ENCODE results near the gene BORCS6.

The BORCS6 gene

GRCh38 chr17:8153525-8153956 lies 36.4 kb downstream of the BORCS6 start:
- peak; percentile 58 for DNase-seq

GRCh38 chr17:8153031-8153451 lies 36.9 kb downstream of the BORCS6 start:
- DNase-seq = peak; percentile 19

GRCh38 chr17:8152112-8152775 lies 37.7 kb downstream of the BORCS6 start, which contains the start of gene PER1:
PER1 (minus strand) TSS chr17:8152404; CDS start chr17:8150706, 1,698 bp downstream.
- peak; percentile 94 for DNase-seq

GRCh38 chr17:8151641-8152111 lies 38.3 kb downstream of the BORCS6 start:
- peak; percentile 56 for DNase-seq

DNA sequence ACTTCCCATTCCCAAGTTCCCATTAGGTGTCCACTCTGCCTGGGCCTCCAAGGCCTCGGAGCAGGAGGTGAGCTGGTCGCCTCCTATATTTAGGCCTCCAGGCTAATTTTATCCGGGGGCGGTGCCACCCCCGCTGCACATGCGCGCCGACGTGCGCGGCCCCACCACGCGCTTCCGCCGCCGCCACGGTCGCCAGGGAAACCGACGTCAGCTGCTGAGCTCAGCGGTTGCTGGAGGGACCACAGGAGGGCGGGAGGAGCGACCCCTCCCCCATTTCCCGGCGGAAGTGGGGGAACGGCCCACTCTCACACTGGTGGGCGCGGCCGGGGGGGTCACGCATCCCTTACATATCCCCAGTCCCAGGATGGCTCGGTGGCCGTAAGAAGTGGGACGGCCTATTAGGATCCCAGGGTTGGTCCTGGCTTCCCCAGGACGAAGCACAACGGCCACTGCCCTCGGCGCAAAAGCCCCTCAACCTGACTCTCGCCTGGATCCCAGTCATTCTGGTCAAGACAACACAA lies 38.8 kb downstream of the BORCS6 start:
- peak; percentile 94 for DNase-seq

GRCh38 chr17:8150194-8151119 lies 39.5 kb downstream of the BORCS6 start:
- peak; percentile 20 for DNase-seq

GRCh38 chr17:8149419-8150193 lies 40.4 kb downstream of the BORCS6 start:
- peak; percentile 7 for DNase-seq

DNA sequence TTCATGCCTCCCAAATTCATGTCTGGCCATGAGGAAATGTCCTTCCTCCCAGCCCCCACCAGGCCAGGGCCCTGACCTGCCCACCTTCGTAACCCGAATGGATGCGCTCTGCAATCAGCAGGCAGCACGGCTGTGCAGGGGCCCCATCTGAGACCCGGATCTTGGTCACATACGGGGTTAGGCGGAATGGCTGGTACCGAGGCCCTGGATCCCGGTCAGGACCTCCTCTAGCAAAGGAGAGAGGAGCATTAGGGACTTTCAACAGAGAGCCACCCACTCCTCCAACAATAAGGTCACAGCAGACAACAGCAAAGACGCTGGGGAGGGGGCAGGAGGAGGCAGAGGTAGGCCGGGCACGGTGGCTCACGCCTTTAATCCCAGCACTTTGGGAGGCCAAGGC lies 41.4 kb downstream of the BORCS6 start:
- DNase-seq = no peak

- DNase-seq = peak; percentile 12
These were observed 42.1 kb downstream of the BORCS6 start for GRCh38 chr17:8147805-8148404.

GRCh38 chr17:8147141-8147804 lies 42.7 kb downstream of the BORCS6 start:
- peak; percentile 5 for DNase-seq

GRCh38 chr17:8146381-8147140 lies 43.4 kb downstream of the BORCS6 start:
- DNase-seq = peak; percentile 8

DNA sequence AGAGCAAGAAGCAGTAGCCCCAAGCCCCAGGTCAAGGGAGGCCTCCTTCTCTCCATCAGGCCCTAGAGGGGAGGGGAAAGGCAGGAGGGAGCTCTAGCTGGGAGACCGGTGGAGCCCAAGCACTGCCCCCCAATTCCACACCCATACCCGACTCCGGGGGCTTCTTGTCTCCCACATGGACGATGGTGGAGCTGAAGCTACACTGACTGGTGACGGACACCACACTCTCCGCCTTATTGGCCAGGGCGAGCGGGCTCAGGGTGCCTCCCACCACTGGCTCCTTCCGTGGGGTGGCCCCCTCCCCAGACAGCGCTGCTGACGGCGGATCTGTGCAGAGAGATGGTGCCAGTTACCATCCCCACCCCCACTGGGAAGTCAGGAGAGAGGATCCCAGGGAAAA lies 44.2 kb downstream of the BORCS6 start:
- no peak for DNase-seq

- peak; percentile 19 for DNase-seq
These were observed 45.4 kb downstream of the BORCS6 start for GRCh38 chr17:8144401-8145231.

GRCh38 chr17:8143581-8144400 lies 46.2 kb downstream of the BORCS6 start:
- DNase-seq = peak; percentile 29

- DNase-seq = peak; percentile 28
These were observed 46.9 kb downstream of the BORCS6 start for GRCh38 chr17:8142887-8143580.

GRCh38 chr17:8142158-8142886 lies 47.7 kb downstream of the BORCS6 start:
- DNase-seq = peak; percentile 28

GRCh38 chr17:8141741-8142140 lies 48.2 kb downstream of the BORCS6 start:
- DNase-seq = no peak

DNA sequence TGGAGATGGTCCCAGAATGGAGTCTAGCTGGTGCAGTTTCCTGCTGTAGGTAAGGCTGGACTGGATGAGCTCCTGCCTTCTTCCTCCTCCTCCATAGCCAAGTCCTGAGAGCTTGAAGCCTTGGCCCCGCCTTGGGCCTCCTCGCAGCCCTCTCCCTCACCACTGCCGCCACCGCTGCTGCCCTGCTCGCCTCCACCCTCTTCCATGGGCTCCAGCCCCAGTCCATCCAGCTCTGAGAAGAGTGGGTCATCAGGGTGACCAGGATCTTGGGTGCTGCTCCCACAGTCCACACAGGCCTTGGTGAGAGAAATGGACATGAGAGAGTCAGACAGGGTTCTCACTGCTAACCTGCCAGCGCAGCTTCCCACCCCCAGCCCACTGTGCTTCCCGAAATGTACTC lies 48.9 kb downstream of the BORCS6 start:
- no peak for DNase-seq
